Measurements from ENCODE around the gene CDK17. TPM values are rescaled to one million over a fixed set of nuclear protein-coding genes. Genes with fewer than 3 reads are reported as not detected.

CDK17 gene
- total and polyA plus RNA-seq, 2 donors (not counting 1 experiment from before 2014, with no cell fraction given), result 50.0 to 109 TPM

GRCh38 chr12:96297504-96297903 is 102.7 kb downstream of the CDK17 start:
- Histone ChIP-seq H2AFZ (ENCODE audit: low read length) (no peak overlapping the region), H3K36me3 (ENCODE audit: control insufficient read depth, insufficient read depth, low read length) (peaks cover 1% of the 10 kb centered on the region), H3K27ac (ENCODE audit: insufficient read depth, low read length) (no peak overlapping the region), H3K27me3 (ENCODE audit: control insufficient read depth, insufficient read depth, low read length) (no peaks in the 10 kb centered on the region), H3K9ac (ENCODE audit: insufficient read depth, low read length) (no peak overlapping the region), H3K79me2 (ENCODE audit: control insufficient read depth, insufficient read depth, low read length) (no peaks in the 10 kb centered on the region), H3K9me3 (ENCODE audit: control insufficient read depth, insufficient read depth, low read depth, low read length) (no peaks in the 10 kb centered on the region), H3K4me3 (replicated peaks in 1 of 4; ENCODE audit: control extremely low read depth in 1 of 4, insufficient read depth in 1 of 4, low read depth in 3 of 4, low read length in 4 of 4) (no peak overlapping the region), H3K4me2 (ENCODE audit: extremely low read depth, insufficient read depth, low read length) (no peak overlapping the region), H3K4me1 (ENCODE audit: control insufficient read depth, extremely low read depth, insufficient read depth, low read length) (no peaks in the 10 kb centered on the region), H4K20me1 (ENCODE audit: control insufficient read depth, extremely low read depth, insufficient read depth, low read length) (no peaks in the 10 kb centered on the region)
- DNase-seq (ENCODE audit: low read depth in 2 of 2), result no peak
- TF ChIP-seq CTCF (conservative IDR thresholded peaks at IDR 0.05 in 1 of 2, IDR thresholded peaks at IDR 0.05 in 1 of 2; ENCODE audit: low read depth in 1 of 2, low read length in 2 of 2), result no peak
- TF ChIP-seq EZH2 (IDR thresholded peaks at IDR 0.05; ENCODE audit: low read length, missing control alignments), result no peak

- Histone ChIP-seq H3K27ac (ENCODE audit: insufficient read depth, low read length) (no peak overlapping the region), H3K4me2 (ENCODE audit: extremely low read depth, insufficient read depth, low read length) (no peak overlapping the region), H3K4me3 (replicated peaks in 1 of 4; ENCODE audit: control extremely low read depth in 1 of 4, insufficient read depth in 1 of 4, low read depth in 3 of 4, low read length in 4 of 4) (no peak overlapping the region), H4K20me1 (ENCODE audit: control insufficient read depth, extremely low read depth, insufficient read depth, low read length) (no peaks in the 10 kb centered on the region), H3K79me2 (ENCODE audit: control insufficient read depth, insufficient read depth, low read length) (no peaks in the 10 kb centered on the region), H3K36me3 (ENCODE audit: control insufficient read depth, insufficient read depth, low read length) (peaks cover 1% of the 10 kb centered on the region), H2AFZ (ENCODE audit: low read length) (no peak overlapping the region), H3K9ac (ENCODE audit: insufficient read depth, low read length) (no peak overlapping the region), H3K9me3 (ENCODE audit: control insufficient read depth, insufficient read depth, low read depth, low read length) (no peaks in the 10 kb centered on the region), H3K27me3 (ENCODE audit: control insufficient read depth, insufficient read depth, low read length) (no peaks in the 10 kb centered on the region), H3K4me1 (ENCODE audit: control insufficient read depth, extremely low read depth, insufficient read depth, low read length) (no peaks in the 10 kb centered on the region)
- TF ChIP-seq CTCF (conservative IDR thresholded peaks at IDR 0.05 in 1 of 2, IDR thresholded peaks at IDR 0.05 in 1 of 2; ENCODE audit: low read depth in 1 of 2, low read length in 2 of 2), result no peak
- no peak for TF ChIP-seq EZH2 (IDR thresholded peaks at IDR 0.05; ENCODE audit: low read length, missing control alignments)
- DNase-seq (ENCODE audit: low read depth in 2 of 2), result no peak
Observed at GRCh38 chr12:96295532-96296160, 104.6 kb downstream of the CDK17 start.

GRCh38 chr12:96294831-96295230 is 105.4 kb downstream of the CDK17 start:
- no peak overlapping the region for H3K4me2 ChIP-seq (ENCODE audit: extremely low read depth, insufficient read depth, low read length)
- no peak overlapping the region for H3K9ac ChIP-seq (ENCODE audit: insufficient read depth, low read length)
- H3K79me2 ChIP-seq (ENCODE audit: control insufficient read depth, insufficient read depth, low read length), result no peaks in the 10 kb centered on the region
- TF ChIP-seq EZH2 (IDR thresholded peaks at IDR 0.05; ENCODE audit: low read length, missing control alignments) (no peak), CTCF (conservative IDR thresholded peaks at IDR 0.05 in 1 of 2, IDR thresholded peaks at IDR 0.05 in 1 of 2; ENCODE audit: low read depth in 1 of 2, low read length in 2 of 2) (no peak)
- H3K9me3 ChIP-seq (ENCODE audit: control insufficient read depth, insufficient read depth, low read depth, low read length), result no peaks in the 10 kb centered on the region
- H3K27me3 ChIP-seq (ENCODE audit: control insufficient read depth, insufficient read depth, low read length), result no peaks in the 10 kb centered on the region
- no peak overlapping the region for H3K4me3 ChIP-seq (replicated peaks in 1 of 4; ENCODE audit: control extremely low read depth in 1 of 4, insufficient read depth in 1 of 4, low read depth in 3 of 4, low read length in 4 of 4)
- no peaks in the 10 kb centered on the region for H4K20me1 ChIP-seq (ENCODE audit: control insufficient read depth, extremely low read depth, insufficient read depth, low read length)
- H3K36me3 ChIP-seq (ENCODE audit: control insufficient read depth, insufficient read depth, low read length), result peaks cover 1% of the 10 kb centered on the region
- H3K4me1 ChIP-seq (ENCODE audit: control insufficient read depth, extremely low read depth, insufficient read depth, low read length), result no peaks in the 10 kb centered on the region
- no peak overlapping the region for H2AFZ ChIP-seq (ENCODE audit: low read length)
- DNase-seq (ENCODE audit: low read depth in 2 of 2), result peak; percentile 59 to 76
- no peak overlapping the region for H3K27ac ChIP-seq (ENCODE audit: insufficient read depth, low read length)

All from fibroblast of lung (primary cell).